ENCODE data around the gene CCDC40.

The CCDC40 gene

DNA sequence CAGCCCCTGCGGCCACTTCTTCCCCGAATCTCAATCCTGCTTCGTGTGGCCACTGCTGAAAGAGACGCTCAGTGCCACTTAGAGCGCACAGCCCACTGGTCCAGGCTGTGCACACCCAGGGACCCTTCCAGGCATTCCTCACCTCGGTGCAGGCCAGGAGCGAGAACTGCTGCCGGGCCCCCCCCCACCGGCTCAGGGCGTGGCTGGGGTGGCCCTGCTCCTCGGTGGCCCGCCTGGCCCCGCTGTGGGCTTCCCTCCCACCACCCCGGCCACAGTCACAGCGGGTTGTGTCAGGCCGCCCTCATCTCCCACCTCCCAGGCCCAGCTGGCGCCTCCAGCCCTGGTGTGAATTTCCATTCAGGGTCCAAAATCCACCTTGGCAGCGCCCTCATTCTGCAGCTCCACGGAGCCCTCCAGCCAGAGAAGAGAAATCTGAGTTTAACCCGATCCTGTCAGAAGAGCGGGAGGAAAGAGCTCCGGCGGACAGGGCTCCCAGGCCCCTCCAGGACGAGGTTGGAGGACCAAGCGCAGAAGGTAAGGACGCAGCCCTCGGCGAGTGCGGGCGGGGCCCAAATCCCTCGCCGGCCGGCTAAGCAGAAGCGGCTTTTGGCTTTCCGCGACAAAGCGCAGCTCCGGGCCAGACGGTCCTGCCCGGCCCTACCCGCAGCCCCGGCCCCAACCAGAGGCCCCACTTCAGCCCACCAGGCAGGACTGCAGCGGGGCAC is 12.8 kb upstream of the CCDC40 start:
- Histone ChIP-seq H3K4me2 (no peak overlapping the region), H3K9ac (no peak overlapping the region), H3K27me3 (no peaks in the 10 kb centered on the region), H3K4me3 (no peak overlapping the region), H3K4me1 (peaks cover 7 to 24% (median 12%) of the 10 kb centered on the region in 10 experiments), H3K27ac (peak overlapping the region in 1 of 11 experiments; percentile 4; a peak in 2 of 22 replicates), H3K36me3 (no peaks in the 10 kb centered on the region; a peak in 1 of 22 replicates), H4K20me1 (peaks cover 0 to 58% (median 32%) of the 10 kb centered on the region in 11 experiments; a peak in 15 of 22 replicates), H3K9me3 (replicated peaks in 1 of 11) (no peaks in the 10 kb centered on the region)
- no peak for TF ChIP-seq Cebpa-rat (IDR thresholded peaks at IDR 0.05)

- Histone ChIP-seq H3K36me3 (no peaks in the 10 kb centered on the region; a peak in 1 of 22 replicates), H3K4me3 (no peak overlapping the region), H3K27me3 (no peaks in the 10 kb centered on the region), H3K4me2 (no peak overlapping the region), H3K4me1 (peaks cover 15 to 32% (median 20%) of the 10 kb centered on the region in 10 experiments), H3K27ac (peak overlapping the region in 3 of 11 experiments; percentile 4 to 34 (median 27); a peak in 3 of 22 replicates), H3K9me3 (replicated peaks in 1 of 11) (no peaks in the 10 kb centered on the region), H3K9ac (no peak overlapping the region), H4K20me1 (peaks cover 0 to 56% (median 28%) of the 10 kb centered on the region in 11 experiments; a peak in 14 of 22 replicates)
- TF ChIP-seq Cebpa-rat (IDR thresholded peaks at IDR 0.05), result no peak
Observed at GRCh38 chr17:80024206-80024972, 12.1 kb upstream of the CCDC40 start.

DNA sequence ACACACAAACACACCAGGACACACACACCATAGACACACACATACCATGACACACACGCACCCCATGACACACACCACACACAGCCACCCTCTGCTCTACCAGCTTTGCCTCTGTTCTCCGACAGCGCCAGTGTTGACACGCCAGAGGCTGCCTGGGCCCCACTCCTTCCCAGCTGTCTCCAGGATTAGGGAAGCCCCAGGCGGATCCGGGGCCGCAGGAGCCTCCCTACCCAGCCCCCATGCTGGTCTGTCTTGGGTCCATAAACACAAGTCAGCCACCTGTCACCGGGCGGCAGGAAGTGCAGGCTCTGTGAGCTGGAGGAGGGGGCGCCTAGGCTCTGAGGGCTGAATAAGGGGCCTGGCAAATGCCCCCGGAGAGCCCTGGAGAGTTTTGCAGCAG is 11.3 kb upstream of the CCDC40 start:
- no peak overlapping the region for H3K9ac ChIP-seq
- H3K27me3 ChIP-seq, result no peaks in the 10 kb centered on the region
- H4K20me1 ChIP-seq, result peaks cover 4 to 48% (median 26%) of the 10 kb centered on the region in 11 experiments; a peak in 14 of 22 replicates
- H3K4me1 ChIP-seq, result peaks cover 21 to 39% (median 27%) of the 10 kb centered on the region in 10 experiments
- H3K36me3 ChIP-seq, result no peaks in the 10 kb centered on the region; a peak in 1 of 22 replicates
- H3K4me3 ChIP-seq, result no peak overlapping the region
- no peaks in the 10 kb centered on the region for H3K9me3 ChIP-seq (replicated peaks in 1 of 11)
- H3K4me2 ChIP-seq, result no peak overlapping the region; a peak in 1 of 22 replicates
- peak overlapping the region in 2 of 11 experiments; percentile 32 to 49; a peak in 2 of 22 replicates for H3K27ac ChIP-seq
- no peak for TF ChIP-seq Cebpa-rat (IDR thresholded peaks at IDR 0.05)

DNA sequence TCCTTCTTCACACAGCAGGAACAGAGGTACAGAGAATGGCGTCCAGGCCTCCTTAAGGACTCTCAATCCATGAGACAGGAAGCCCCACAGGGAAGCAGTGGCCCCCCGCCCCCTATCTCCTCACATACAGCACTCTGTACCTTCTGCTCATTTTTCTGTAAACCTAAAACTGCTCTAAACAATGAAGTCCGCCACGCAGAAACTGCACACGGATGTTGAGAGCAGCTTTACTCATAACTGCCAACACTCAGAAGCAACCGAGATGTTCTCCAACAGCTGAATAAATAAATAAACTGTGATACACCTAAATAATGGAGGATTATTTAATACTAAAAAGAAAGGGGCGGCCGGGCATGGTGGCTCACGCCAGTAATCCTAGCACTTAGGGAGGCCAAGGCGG is 10.6 kb upstream of the CCDC40 start:
- TF ChIP-seq Cebpa-rat (IDR thresholded peaks at IDR 0.05), result no peak
- H4K20me1 ChIP-seq, result peaks cover 4 to 43% (median 26%) of the 10 kb centered on the region in 11 experiments; a peak in 14 of 22 replicates
- no peaks in the 10 kb centered on the region for H3K9me3 ChIP-seq (replicated peaks in 1 of 11)
- H3K4me3 ChIP-seq, result no peak overlapping the region
- no peaks in the 10 kb centered on the region for H3K27me3 ChIP-seq
- H3K4me2 ChIP-seq, result no peak overlapping the region
- peaks cover 21 to 46% (median 34%) of the 10 kb centered on the region in 10 experiments for H3K4me1 ChIP-seq
- H3K27ac ChIP-seq, result no peak overlapping the region
- H3K36me3 ChIP-seq, result no peaks in the 10 kb centered on the region; a peak in 1 of 22 replicates
- H3K9ac ChIP-seq, result no peak overlapping the region

DNA sequence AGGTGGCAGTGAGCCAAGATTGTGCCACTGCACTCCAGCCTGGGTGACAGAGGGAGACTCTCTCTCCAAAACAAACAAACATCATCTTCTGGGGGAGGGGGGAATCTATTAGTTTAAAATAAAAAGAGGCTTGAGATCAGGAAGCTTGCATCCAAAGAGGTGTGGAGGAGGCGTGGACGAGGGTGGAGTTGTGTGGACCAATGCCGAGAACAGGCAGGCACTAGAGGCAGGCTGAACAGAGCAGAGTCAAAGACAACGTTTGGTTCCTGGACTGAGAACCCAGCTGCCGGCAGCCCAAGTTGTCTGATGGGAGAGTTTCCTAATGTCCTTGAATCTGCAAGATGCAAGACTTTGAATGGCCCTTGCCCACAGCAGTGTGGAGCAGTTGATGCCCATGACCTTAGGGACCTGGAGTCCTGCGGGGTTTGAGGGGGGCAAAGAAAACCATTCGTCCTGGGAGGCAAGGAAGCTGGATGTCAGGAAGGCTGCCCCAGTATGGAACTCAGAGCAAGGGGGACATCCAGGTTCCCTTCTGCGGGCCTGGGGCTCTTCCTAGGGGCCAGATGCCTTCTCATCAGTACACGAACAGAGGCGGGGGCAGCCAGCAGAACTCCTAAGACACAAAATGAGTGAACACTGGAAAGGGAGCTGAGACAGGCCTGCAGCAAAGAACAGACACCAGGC is 9.9 kb upstream of the CCDC40 start:
- Histone ChIP-seq H3K9me3 (replicated peaks in 1 of 11) (no peaks in the 10 kb centered on the region), H3K4me1 (peaks cover 21 to 53% (median 41%) of the 10 kb centered on the region in 10 experiments), H3K27me3 (no peaks in the 10 kb centered on the region), H3K9ac (no peak overlapping the region), H3K36me3 (no peaks in the 10 kb centered on the region; a peak in 1 of 22 replicates), H3K4me3 (no peak overlapping the region), H3K27ac (peak overlapping the region in 4 of 11 experiments; percentile 3 to 46 (median 22); a peak in 3 of 22 replicates), H3K4me2 (peak overlapping the region in 3 of 11 experiments; percentile 4 to 16 (median 14); a peak in 3 of 22 replicates), H4K20me1 (peaks cover 4 to 43% (median 25%) of the 10 kb centered on the region in 11 experiments; a peak in 14 of 22 replicates)
- no peak for TF ChIP-seq Cebpa-rat (IDR thresholded peaks at IDR 0.05)

GRCh38 chr17:80027043-80027435 is 9.4 kb upstream of the CCDC40 start:
- Histone ChIP-seq H3K36me3 (no peaks in the 10 kb centered on the region; a peak in 1 of 22 replicates), H3K4me1 (peaks cover 21 to 58% (median 46%) of the 10 kb centered on the region in 10 experiments), H3K4me3 (no peak overlapping the region), H3K27ac (peak overlapping the region in 4 of 11 experiments; percentile 3 to 46 (median 22); a peak in 4 of 22 replicates), H3K9ac (no peak overlapping the region), H3K4me2 (peak overlapping the region in 1 of 11 experiments; percentile 87; a peak in 4 of 22 replicates), H3K27me3 (no peaks in the 10 kb centered on the region; a peak in 1 of 22 replicates), H3K9me3 (replicated peaks in 1 of 11) (no peaks in the 10 kb centered on the region), H4K20me1 (peaks cover 4 to 48% (median 21%) of the 10 kb centered on the region in 11 experiments; a peak in 14 of 22 replicates)
- no peak for TF ChIP-seq Cebpa-rat (IDR thresholded peaks at IDR 0.05)

GRCh38 chr17:80028030-80028429 is 8.4 kb upstream of the CCDC40 start:
- TF ChIP-seq Cebpa-rat (IDR thresholded peaks at IDR 0.05), result no peak
- peaks cover 0 to 6% (median 0%) of the 10 kb centered on the region in 11 experiments; a peak in 5 of 22 replicates for H3K27me3 ChIP-seq
- H3K9ac ChIP-seq, result peak overlapping the region in 2 of 11 experiments; percentile 64 to 67; a peak in 2 of 22 replicates
- no peaks in the 10 kb centered on the region; a peak in 1 of 22 replicates for H3K36me3 ChIP-seq
- H3K9me3 ChIP-seq (replicated peaks in 1 of 11), result no peaks in the 10 kb centered on the region
- H3K27ac ChIP-seq, result peak overlapping the region in 8 of 11 experiments; percentile 69 to 85 (median 78); a peak in 14 of 22 replicates
- H3K4me3 ChIP-seq, result no peak overlapping the region
- H4K20me1 ChIP-seq, result peaks cover 7 to 56% (median 26%) of the 10 kb centered on the region in 11 experiments; a peak in 14 of 22 replicates
- peak overlapping the region; percentile 6 to 88 (median 83); a peak in 20 of 22 replicates for H3K4me2 ChIP-seq
- peaks cover 21 to 65% (median 48%) of the 10 kb centered on the region in 10 experiments for H3K4me1 ChIP-seq

All from BLaER1 treated with 17β-estradiol and CSF1 and Interleukin-3, amounts not matched to agents 10 nM and 100 nM (cell line).